Retinal pigment epithelial cell (primary cell): ENCODE data around the gene POMZP3.
A peak's percentile ranks its signal among the peaks of the same experiment; 100 is the strongest.
"Not testable (repeated sequence)": the region's sequence is repeated elsewhere in the genome, so short reads cannot be mapped to it uniquely, and the experiment has no call there.

Experiments used
- DNase-seq: peaks from one replicate; pipeline ENCODE4 v3.0.0-alpha.2; 2010; ENCODE audit warnings: low read depth
- H3K4me3 ChIP-seq: 2 replicates; pipeline ENCODE4 v1.5.1; 2011; ENCODE audit warnings: mild to moderate bottlenecking, low read length, control low read depth, moderate library complexity
- TF ChIP-seq, protein P1 (sequence below): conservative IDR thresholded peaks from 2 replicates; pipeline ENCODE4 v1.5.1; 2011; ENCODE audit warnings: low read depth, low read length, control low read depth, inconsistent platforms

Gene POMZP3

GRCh38 chr7:76626989-76627642, at the start of gene POMZP3:
Gene POMZP3 (minus strand): TSS chr7:76627279. CDS start chr7:76626064, 1,215 bp downstream.
- H3K4me3 ChIP-seq = peak within 1 kb of the TSS; percentile 63
- DNase-seq = not testable (repeated sequence)

DNA sequence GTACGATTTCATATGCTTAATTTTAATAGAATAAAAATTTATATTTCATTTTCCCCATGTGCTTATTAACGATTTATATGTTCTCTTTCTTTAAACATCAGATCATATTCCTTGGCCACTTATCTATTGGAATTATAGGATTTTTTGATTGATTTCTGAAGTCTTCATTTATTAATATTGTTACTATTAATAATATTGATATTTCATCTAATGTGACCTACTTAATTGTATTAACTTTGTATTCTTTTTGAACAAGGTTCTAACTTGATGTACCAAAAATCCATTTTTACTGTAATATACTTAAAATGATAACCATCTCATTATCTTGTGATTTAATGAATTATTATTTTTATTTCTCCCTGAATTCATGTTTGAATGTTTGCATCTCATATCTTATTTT, 48.7 kb upstream of the POMZP3 start:
- not testable (repeated sequence) for DNase-seq, H3K4me3 ChIP-seq

GRCh38 chr7:76673346-76673745, 46.3 kb upstream of the POMZP3 start:
- DNase-seq, H3K4me3 ChIP-seq: not testable (repeated sequence)

DNA sequence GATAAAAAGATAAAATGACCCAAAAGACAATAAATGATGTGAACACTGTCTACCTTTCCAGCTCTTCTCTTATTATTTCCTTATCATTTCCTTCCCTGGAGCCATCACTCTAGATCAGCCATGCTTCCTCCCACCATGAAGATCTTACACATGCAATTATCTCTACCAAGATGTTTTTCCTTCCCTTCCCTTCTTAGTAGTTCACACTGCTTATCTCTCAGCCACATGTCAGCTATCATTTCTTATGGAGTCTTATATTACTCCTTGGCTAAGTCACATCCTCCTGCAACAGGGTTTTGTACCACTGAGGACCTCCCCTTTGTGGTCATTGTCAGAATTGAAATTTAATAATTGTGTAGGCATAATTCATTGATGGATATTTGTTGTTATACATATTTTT, 32.1 kb upstream of the POMZP3 start:
- DNase-seq = not testable (repeated sequence)

DNA sequence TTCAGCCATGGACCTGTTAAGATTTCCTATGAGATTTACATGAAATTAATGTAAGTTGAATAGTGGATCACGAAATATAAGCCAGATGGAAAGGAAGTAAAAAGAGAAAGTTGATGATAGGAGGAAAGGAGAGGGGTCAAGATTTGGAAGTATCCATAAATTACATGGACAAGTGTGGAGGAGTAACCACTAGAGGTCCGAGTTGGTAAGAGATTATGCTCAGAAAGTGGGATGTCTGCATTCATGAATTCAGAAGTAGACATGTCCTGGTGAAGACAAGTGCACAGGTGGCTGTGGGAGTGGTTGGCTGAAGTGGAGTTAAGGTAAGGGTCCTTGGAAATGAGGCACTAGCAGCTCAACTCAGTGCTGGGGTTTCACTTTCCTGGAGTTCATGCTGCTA, 29.3 kb upstream of the POMZP3 start:
- not testable (repeated sequence) for H3K4me3 ChIP-seq, DNase-seq

More for the DNA sequence above, 32.1 kb upstream of the POMZP3 start:
- not testable (repeated sequence) for H3K4me3 ChIP-seq

DNA sequence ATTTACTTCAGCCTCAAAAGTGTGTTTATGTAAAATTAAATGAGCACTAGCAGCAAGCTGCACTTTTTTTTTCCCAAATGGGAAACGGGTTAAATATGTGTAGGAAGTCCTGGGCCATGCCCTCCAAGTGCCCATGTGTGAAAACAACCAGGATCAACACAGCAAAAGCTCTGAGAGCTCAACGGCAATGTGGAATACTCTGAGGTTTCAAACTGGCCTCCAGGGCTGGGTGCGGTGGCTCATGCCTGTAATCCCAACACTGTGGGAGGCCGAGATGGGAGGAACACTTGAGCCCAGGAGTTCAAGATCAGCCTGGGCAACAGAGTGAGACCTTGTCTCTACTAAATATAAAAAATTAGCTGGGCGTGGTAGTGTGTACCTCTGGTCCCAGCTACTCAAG, 15.5 kb upstream of the POMZP3 start:
- not testable (repeated sequence) for H3K4me3 ChIP-seq, DNase-seq

DNA sequence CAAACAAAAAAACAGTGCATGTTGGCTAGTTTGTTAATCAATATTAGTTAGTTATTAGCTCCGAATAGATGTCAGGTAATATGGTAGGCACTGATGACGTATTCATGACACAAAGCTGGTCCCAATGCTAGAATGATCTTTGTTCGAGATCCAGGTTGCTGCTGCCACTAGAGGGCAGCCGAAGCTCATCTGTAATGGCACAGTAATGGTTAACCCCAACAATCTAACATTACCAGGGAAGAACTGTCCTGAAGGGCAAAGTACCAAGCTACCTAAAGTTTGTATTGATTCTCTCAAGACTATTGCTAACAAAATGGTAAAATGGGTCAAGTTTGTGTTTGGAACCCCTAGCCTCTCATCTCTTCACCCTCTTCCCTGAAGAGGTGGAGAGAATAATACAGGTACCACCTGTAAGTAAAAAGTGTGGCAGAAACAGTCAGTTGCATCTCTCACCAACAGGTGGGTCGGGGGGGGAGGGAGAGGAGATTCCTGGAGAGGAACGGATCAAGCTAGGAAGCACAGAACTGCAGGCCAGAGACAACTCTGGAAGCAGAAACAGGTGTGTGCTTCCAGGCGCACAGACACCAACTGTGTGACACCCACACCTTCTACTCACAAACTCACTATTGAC, 10.1 kb upstream of the POMZP3 start:
- not testable (repeated sequence) for DNase-seq, H3K4me3 ChIP-seq
- TF ChIP-seq, protein P1, sequence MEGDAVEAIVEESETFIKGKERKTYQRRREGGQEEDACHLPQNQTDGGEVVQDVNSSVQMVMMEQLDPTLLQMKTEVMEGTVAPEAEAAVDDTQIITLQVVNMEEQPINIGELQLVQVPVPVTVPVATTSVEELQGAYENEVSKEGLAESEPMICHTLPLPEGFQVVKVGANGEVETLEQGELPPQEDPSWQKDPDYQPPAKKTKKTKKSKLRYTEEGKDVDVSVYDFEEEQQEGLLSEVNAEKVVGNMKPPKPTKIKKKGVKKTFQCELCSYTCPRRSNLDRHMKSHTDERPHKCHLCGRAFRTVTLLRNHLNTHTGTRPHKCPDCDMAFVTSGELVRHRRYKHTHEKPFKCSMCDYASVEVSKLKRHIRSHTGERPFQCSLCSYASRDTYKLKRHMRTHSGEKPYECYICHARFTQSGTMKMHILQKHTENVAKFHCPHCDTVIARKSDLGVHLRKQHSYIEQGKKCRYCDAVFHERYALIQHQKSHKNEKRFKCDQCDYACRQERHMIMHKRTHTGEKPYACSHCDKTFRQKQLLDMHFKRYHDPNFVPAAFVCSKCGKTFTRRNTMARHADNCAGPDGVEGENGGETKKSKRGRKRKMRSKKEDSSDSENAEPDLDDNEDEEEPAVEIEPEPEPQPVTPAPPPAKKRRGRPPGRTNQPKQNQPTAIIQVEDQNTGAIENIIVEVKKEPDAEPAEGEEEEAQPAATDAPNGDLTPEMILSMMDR = peak; percentile 33

DNA sequence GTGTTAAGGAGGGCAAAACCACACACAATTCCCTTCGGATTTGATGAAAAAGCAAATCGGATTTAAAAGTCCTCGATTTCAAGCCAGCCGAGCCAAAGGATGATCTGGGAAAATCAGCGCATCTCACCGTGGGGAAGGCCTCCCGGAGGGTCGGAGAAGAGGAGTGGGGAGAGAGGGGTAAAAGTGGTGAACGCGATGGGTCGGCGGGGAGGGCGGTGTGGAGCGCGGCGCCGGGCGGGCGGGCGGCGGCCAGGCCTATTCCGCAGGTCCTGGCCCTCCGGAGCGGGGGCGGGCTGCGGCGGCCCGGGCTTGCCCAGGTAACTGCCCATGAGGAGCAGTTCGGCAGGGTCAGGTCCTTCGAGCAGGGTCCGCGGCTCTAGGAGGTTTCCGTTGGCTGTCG, 498 bp downstream of the POMZP3 start:
- peak overlapping the region; percentile 63 for H3K4me3 ChIP-seq
- peak; percentile 0 for DNase-seq

DNA sequence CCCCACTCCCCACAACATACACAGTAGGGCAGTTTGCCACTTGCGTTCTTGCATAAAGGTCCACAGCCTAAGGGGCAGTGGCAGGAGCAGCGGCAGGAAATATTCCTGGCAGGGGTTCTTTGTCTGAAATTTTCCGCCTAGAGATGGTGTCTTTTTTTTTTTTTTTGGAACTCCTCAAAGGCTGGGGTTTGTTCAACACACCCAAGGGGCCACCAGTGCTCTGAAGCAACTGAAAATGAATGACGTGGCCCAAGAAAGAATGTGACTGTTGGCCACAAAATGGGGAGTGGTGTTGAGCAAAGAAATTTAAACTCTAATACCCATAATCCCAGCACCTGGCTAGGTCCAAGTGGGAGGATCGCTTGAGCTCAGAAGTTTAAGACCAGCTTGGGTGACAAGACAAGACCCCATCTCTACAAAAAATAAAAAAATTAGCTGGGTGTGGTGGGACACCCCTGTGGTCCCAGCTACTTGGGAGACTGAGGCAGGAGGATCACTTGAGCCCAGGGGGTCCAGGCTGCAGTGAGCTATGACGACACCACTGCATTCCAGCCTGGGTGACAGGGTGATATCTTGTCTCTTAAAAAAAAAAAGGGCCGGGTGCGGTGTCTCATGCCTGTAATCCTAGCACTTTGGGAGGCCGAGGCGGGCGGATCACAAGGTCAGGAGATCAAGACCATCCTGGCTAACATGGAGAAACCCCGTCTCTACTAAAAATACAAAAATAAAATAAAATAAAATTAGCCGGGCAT, 7.5 kb downstream of the POMZP3 start:
- not testable (repeated sequence) for H3K4me3 ChIP-seq, DNase-seq

DNA sequence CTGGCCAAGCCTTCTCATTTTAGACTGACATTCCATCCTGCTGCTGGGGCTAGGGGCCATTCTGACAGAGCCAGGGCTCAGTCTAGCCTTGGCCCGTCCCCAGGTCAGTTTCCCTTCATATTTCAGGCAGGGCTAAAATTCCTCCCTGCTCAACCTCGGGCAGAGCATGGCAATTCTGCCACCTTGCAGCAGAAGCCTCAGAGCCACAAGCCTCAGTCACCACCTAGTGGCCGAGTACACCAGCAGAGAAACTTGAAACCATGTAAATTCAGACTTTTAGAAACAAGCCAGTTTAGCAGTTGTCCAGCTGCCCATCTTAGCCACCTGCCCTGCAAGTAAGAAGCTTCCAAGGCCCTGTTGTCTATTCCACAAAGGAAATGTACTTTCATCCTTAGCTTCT, 13.3 kb downstream of the POMZP3 start:
- not testable (repeated sequence) for H3K4me3 ChIP-seq
- TF ChIP-seq, protein P1 = peak; percentile 55
- DNase-seq = peak; percentile 48

DNA sequence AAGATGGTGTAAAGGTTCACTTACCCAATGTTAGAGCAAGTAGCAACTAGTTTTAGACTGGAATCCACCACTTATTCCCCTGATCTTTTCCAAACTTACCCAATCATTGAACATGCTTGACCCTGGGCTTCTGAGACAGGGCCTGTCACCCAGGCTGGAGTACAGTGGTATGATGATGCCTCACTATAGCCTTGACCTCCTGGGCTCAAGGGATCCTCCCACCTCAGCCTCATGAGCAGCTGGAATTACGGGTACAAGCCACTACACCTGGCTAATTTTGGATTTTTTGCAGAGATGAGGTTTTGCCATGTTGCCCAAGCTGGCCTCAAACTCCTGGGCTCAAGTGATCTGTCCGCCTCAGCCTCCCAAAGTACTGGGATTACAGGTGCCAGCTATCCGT, 14.8 kb downstream of the POMZP3 start:
- not testable (repeated sequence) for DNase-seq, H3K4me3 ChIP-seq

DNA sequence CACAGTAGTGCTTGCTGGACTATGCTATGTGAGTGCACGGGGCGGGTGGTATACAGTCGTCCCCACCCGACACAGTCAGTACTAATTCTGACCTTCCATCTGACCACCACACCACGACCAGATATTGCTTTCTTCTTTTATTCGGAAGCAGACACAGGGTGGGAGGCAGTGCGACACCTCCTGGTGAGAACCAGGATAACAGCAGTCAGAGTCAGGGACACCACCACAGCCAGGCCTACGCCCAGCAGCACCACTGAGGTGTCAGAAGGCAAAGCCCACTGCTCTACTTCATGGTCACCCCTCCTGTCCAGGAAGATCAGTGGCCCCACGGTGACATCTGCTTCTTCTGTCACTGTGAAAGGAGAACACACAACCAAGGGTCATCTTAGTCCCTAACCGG, 17.2 kb downstream of the POMZP3 start:
- DNase-seq, H3K4me3 ChIP-seq: not testable (repeated sequence)

DNA sequence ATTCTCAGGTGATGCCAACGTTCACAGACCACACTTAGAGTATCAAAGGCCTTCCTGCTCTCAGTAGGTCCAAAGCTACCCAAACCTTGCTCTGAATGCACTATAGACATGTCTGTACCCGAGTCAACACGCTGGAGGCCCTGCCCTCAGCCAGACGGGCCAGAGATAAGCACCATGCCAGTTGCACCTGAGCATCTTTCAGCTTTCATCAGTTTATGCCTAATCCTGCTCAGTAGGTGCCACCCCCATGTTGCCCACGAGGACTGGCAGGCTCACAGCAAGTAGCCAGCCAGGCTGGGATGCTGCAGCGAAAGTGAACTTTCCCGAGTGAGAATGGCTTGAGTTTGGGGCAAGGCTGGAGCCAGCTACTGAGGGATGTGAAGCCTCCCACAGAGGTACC, 18.6 kb downstream of the POMZP3 start:
- H3K4me3 ChIP-seq, DNase-seq: not testable (repeated sequence)

- not testable (repeated sequence) for H3K4me3 ChIP-seq, DNase-seq
These were observed 21.1 kb downstream of the POMZP3 start for GRCh38 chr7:76606027-76606426.

DNA sequence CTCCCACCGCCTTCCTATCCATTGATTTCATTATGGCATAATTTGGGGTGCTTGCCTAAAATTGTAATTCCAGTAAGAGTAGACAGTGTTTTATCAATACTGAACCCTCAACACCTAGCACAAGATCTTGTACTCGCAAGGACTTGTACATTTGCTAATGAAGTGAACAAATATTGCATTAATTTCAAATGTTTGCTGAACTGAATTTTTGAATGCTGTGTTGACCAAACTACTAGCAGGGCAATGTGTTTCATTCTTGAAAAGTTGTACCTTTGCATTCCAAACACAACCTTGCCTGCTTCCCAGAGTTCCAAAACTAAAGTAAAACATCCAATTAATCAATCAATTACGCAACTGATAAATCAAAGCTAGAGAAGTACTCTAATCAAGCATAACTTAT, 26.4 kb downstream of the POMZP3 start:
- not testable (repeated sequence) for H3K4me3 ChIP-seq, DNase-seq

- not testable (repeated sequence) for DNase-seq, H3K4me3 ChIP-seq
These were observed 27.0 kb downstream of the POMZP3 start for GRCh38 chr7:76600116-76600482.

- H3K4me3 ChIP-seq, DNase-seq: not testable (repeated sequence)
These were observed 28.4 kb downstream of the POMZP3 start for GRCh38 chr7:76598590-76599264.
